ENCODE measurements around the gene EFHD2. TPM values are rescaled to one million over a fixed set of nuclear protein-coding genes. Genes with fewer than 3 reads are reported as not detected.

Gene EFHD2
- total RNA-seq, 2 donors from 2014 or later = 44.6 to 90.4 TPM

DNA sequence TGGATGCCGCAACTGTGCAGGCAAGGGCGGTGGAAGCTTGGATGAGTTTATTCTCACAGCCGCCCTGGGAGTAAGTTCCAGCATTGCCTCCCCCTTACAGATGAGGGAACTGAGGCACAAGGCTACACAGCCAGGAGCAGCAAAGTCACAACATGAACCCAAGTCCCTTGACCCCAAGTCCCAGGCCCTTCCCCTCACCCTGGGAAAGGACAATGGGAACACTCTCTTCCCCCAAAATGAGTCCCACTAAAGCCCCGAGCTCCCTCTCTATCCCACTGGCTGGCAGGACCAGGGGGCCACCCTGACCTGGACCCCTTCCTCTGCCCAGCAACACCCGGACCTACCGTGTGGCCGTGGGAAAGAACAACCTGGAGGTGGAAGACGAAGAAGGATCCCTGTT, 32.4 kb downstream of the EFHD2 start:
- peaks cover 4% of the 10 kb centered on the region for H3K4me1 Mint-ChIP-seq
- no peak overlapping the region for H3K4me3 Mint-ChIP-seq
- ATAC-seq (replicated peaks) = no peak
- no peak overlapping the region for H3K27ac Mint-ChIP-seq
- peaks cover 4% of the 10 kb centered on the region for H3K27me3 Mint-ChIP-seq
- no peaks in the 10 kb centered on the region for H3K36me3 Mint-ChIP-seq (ENCODE audit: low read depth)
- H3K9me3 Mint-ChIP-seq = no peaks in the 10 kb centered on the region

- peaks cover 6% of the 10 kb centered on the region for H3K27me3 Mint-ChIP-seq
- no peak overlapping the region for H3K4me3 Mint-ChIP-seq
- ATAC-seq (replicated peaks) = no peak
- H3K9me3 Mint-ChIP-seq = no peaks in the 10 kb centered on the region
- no peak overlapping the region for H3K27ac Mint-ChIP-seq
- no peaks in the 10 kb centered on the region for H3K36me3 Mint-ChIP-seq (ENCODE audit: low read depth)
- peaks cover 4% of the 10 kb centered on the region for H3K4me1 Mint-ChIP-seq
Measured at GRCh38 chr1:15442759-15443158, 33.1 kb downstream of the EFHD2 start.

DNA sequence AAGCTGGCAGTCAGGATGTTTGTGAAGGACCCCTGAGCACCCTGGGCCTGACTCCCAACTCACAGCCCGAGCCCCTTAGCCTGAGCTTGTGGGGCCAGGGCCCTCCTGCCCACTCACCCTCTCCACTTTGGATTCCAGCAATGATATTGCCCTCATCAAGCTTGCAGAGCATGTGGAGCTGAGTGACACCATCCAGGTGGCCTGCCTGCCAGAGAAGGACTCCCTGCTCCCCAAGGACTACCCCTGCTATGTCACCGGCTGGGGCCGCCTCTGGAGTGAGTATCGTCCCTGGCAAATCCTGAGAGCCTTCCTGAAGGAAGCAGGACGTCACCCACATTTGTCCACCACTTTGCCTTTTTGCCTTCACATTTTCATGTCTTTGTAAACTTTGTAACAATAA, 33.6 kb downstream of the EFHD2 start:
- Mint-ChIP-seq H3K9me3 (no peaks in the 10 kb centered on the region), H3K27ac (no peak overlapping the region), H3K4me1 (peaks cover 4% of the 10 kb centered on the region), H3K4me3 (no peak overlapping the region), H3K27me3 (peaks cover 6% of the 10 kb centered on the region), H3K36me3 (ENCODE audit: low read depth) (no peaks in the 10 kb centered on the region)
- ATAC-seq (replicated peaks) = no peak

DNA sequence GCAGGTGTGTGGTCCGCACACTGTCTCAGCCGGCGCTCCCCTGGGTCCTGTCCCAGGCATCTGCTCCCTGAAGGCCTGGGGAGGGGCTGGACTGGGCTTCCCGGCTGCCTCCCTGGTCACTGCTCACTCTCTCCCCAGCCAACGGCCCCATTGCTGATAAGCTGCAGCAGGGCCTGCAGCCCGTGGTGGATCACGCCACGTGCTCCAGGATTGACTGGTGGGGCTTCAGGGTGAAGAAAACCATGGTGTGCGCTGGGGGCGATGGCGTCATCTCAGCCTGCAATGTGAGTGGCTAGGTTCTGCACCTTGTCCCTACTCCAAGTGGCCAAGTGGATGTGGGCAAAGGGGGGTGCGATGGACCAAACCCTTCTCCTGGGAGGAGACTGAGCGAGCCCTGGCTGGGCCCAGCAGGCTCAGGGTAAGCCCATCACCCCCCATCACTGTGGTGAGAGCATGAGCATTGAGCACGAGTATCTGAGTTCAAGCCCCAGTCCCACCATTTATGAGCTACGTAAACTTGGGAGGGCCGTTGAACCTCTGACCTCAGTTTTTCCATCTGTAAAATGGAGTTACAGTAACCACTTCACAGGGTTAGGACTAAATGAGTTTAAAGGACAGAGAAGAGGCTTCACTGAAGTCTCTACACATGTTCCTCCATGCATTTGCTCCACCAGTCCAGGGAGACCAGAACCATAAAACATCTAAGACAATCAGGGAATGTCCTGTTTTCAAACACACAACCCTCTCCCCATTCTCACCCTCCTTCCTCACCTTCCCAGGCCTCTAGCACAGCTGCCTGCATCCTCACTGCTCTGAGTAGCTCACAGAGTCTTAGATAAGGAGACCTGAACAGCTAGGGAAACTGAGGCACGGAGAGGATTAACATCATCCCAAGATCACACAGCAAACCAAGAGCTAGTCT, 35.0 kb downstream of the EFHD2 start:
- peaks cover 4% of the 10 kb centered on the region for H3K4me1 Mint-ChIP-seq
- no peaks in the 10 kb centered on the region for H3K9me3 Mint-ChIP-seq
- peaks cover 12% of the 10 kb centered on the region for H3K27me3 Mint-ChIP-seq
- ATAC-seq (replicated peaks) = no peak
- no peaks in the 10 kb centered on the region for H3K36me3 Mint-ChIP-seq (ENCODE audit: low read depth)
- no peak overlapping the region for H3K27ac Mint-ChIP-seq
- no peak overlapping the region for H3K4me3 Mint-ChIP-seq

- Mint-ChIP-seq H3K9me3 (no peaks in the 10 kb centered on the region), H3K4me3 (no peak overlapping the region)
Measured at GRCh38 chr1:15445390-15446122, 35.9 kb downstream of the EFHD2 start.

DNA sequence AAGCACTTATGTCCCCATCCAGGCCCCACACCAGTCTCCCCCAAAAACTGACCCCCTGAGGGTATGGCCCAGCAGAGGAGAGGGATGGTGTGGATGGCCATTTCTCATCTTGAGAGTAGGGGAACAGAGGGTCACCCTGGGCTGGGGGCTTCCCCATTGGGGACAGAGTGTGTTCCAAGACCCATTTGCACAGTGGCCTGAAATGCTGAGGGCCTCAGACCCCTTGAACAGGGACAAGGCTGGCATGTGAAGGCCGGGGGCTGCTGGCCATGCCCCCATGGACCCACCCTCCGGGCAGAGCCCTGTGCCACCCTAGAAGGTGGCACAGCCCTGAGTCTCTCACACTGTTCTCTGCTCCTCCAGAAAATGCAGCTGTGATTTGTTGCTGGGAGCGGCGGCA, 36.5 kb downstream of the EFHD2 start:
- Mint-ChIP-seq H3K4me3 (no peak overlapping the region), H3K27me3 (peaks cover 13% of the 10 kb centered on the region), H3K4me1 (peaks cover 4% of the 10 kb centered on the region), H3K27ac (no peak overlapping the region), H3K9me3 (no peaks in the 10 kb centered on the region), H3K36me3 (ENCODE audit: low read depth) (no peaks in the 10 kb centered on the region)
- ATAC-seq (replicated peaks) = no peak

More at GRCh38 chr1:15445390-15446122, 35.9 kb downstream of the EFHD2 start:
- Mint-ChIP-seq H3K36me3 (ENCODE audit: low read depth) (no peaks in the 10 kb centered on the region), H3K4me1 (peaks cover 4% of the 10 kb centered on the region), H3K27ac (no peak overlapping the region), H3K27me3 (peaks cover 13% of the 10 kb centered on the region)
- no peak for ATAC-seq (replicated peaks)

DNA sequence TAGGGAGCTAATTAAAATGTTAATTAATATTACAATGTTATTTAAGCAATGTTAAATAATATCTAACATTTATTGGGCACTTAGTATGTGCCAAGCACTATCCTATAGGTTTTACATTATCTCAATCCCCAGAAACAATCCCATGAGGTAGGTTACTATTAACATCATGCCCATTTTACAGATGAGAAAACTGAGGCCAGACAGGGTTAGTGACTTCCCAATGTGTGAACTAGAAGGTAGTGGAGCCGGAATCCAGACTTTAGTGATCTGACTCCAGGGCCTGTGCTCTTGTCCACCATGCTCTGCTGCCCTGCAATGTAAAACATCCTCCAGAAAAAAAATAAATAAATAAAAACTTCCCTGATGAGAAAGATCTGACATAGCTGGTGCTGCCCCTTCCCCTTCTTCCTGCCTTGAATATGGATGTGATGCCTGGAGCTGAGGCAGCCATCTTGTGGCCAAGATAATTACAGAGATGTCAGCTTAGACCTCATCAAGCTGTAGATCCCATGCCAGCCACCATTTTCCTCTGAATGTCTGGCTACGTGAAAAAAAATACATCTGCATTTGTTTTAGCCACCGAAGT, 39.3 kb downstream of the EFHD2 start:
- Mint-ChIP-seq H3K27me3 (peaks cover 13% of the 10 kb centered on the region), H3K36me3 (ENCODE audit: low read depth) (no peaks in the 10 kb centered on the region), H3K4me3 (no peak overlapping the region), H3K9me3 (no peaks in the 10 kb centered on the region), H3K27ac (no peak overlapping the region), H3K4me1 (peaks cover 4% of the 10 kb centered on the region)
- no peak for ATAC-seq (replicated peaks)

- Mint-ChIP-seq H3K4me1 (peaks cover 4% of the 10 kb centered on the region), H3K27ac (no peak overlapping the region)
- ATAC-seq (replicated peaks) = no peak
Measured at GRCh38 chr1:15449567-15449966, 39.9 kb downstream of the EFHD2 start.

GRCh38 chr1:15451014-15451722, 41.5 kb downstream of the EFHD2 start:
- Mint-ChIP-seq H3K36me3 (ENCODE audit: low read depth) (no peaks in the 10 kb centered on the region), H3K4me3 (no peak overlapping the region), H3K9me3 (no peaks in the 10 kb centered on the region), H3K27me3 (peaks cover 11% of the 10 kb centered on the region), H3K27ac (no peak overlapping the region), H3K4me1 (no peaks in the 10 kb centered on the region)
- no peak for ATAC-seq (replicated peaks)

More at GRCh38 chr1:15449567-15449966, 39.9 kb downstream of the EFHD2 start:
- Mint-ChIP-seq H3K27me3 (peaks cover 13% of the 10 kb centered on the region), H3K9me3 (no peaks in the 10 kb centered on the region), H3K36me3 (ENCODE audit: low read depth) (no peaks in the 10 kb centered on the region), H3K4me3 (no peak overlapping the region)

- no peaks in the 10 kb centered on the region for H3K4me1 Mint-ChIP-seq
- H3K27ac Mint-ChIP-seq = no peak overlapping the region
- no peak overlapping the region for H3K4me3 Mint-ChIP-seq
- H3K27me3 Mint-ChIP-seq = peaks cover 13% of the 10 kb centered on the region
- no peaks in the 10 kb centered on the region for H3K36me3 Mint-ChIP-seq (ENCODE audit: low read depth)
- peak; percentile 67 for ATAC-seq (replicated peaks)
- H3K9me3 Mint-ChIP-seq = no peaks in the 10 kb centered on the region
Measured at GRCh38 chr1:15452216-15452615, 42.5 kb downstream of the EFHD2 start.

- Mint-ChIP-seq H3K4me1 (no peaks in the 10 kb centered on the region), H3K4me3 (no peak overlapping the region), H3K27me3 (peaks cover 12% of the 10 kb centered on the region), H3K27ac (no peak overlapping the region), H3K36me3 (ENCODE audit: low read depth) (no peaks in the 10 kb centered on the region), H3K9me3 (no peaks in the 10 kb centered on the region)
- ATAC-seq (replicated peaks) = no peak
Measured at GRCh38 chr1:15452866-15453571, 43.3 kb downstream of the EFHD2 start.

GRCh38 chr1:15453734-15454133, 44.0 kb downstream of the EFHD2 start:
- Mint-ChIP-seq H3K36me3 (ENCODE audit: low read depth) (no peaks in the 10 kb centered on the region), H3K4me3 (no peak overlapping the region), H3K4me1 (no peaks in the 10 kb centered on the region), H3K27ac (no peak overlapping the region), H3K9me3 (no peaks in the 10 kb centered on the region), H3K27me3 (peaks cover 12% of the 10 kb centered on the region)
- ATAC-seq (replicated peaks) = no peak

GRCh38 chr1:15454256-15454655, 44.6 kb downstream of the EFHD2 start:
- Mint-ChIP-seq H3K4me1 (no peaks in the 10 kb centered on the region), H3K4me3 (no peak overlapping the region), H3K36me3 (ENCODE audit: low read depth) (no peaks in the 10 kb centered on the region), H3K9me3 (no peaks in the 10 kb centered on the region), H3K27me3 (peaks cover 10% of the 10 kb centered on the region), H3K27ac (no peak overlapping the region)
- ATAC-seq (replicated peaks) = no peak

GRCh38 chr1:15455522-15455921, 45.8 kb downstream of the EFHD2 start:
- Mint-ChIP-seq H3K36me3 (ENCODE audit: low read depth) (no peaks in the 10 kb centered on the region), H3K4me1 (no peaks in the 10 kb centered on the region), H3K9me3 (no peaks in the 10 kb centered on the region), H3K27me3 (peaks cover 5% of the 10 kb centered on the region), H3K27ac (no peak overlapping the region), H3K4me3 (no peak overlapping the region)
- ATAC-seq (replicated peaks) = no peak

All from activated T-helper 17 cell treated with anti-CD3 and anti-CD28 coated beads, Interleukin-2, amount 50 U/mL, for 72 hours (primary cell).